ENCODE results near the gene OSBPL5. TPM values are rescaled to one million over a fixed set of nuclear protein-coding genes. Genes with fewer than 3 reads are reported as not detected.

Gene OSBPL5
- total RNA-seq, 1 experiment from 2014 or later: 16.1 TPM

GRCh38 chr11:3135481-3136440 is 29.3 kb downstream of the OSBPL5 start:
- Histone ChIP-seq H2AK5ac (ENCODE audit: insufficient read length, low read length) (no peak overlapping the region), H3K23ac (ENCODE audit: insufficient read length, low read depth, low read length) (no peak overlapping the region), H3K4me1 (ENCODE audit: insufficient read depth, low read length) (no peaks in the 10 kb centered on the region; the same call in 1 of the 2 replicates), H2BK15ac (ENCODE audit: low read depth, low read length) (no peak overlapping the region), H3K56ac (ENCODE audit: insufficient read length, low read depth, low read length) (no peak overlapping the region), H3K79me1 (ENCODE audit: insufficient read depth, low read depth, low read length, poor library complexity, severe bottlenecking) (no peaks in the 10 kb centered on the region), H3K4ac (ENCODE audit: low read depth, low read length) (no peak overlapping the region), H2BK12ac (ENCODE audit: insufficient read length, low read depth, low read length) (no peak overlapping the region), H3K23me2 (ENCODE audit: insufficient read length, low read depth, low read length, poor library complexity, severe bottlenecking) (no peaks in the 10 kb centered on the region), H2AFZ (ENCODE audit: low read length) (no peak overlapping the region), H4K20me1 (ENCODE audit: control insufficient read depth, insufficient read depth, insufficient read length) (no peaks in the 10 kb centered on the region), H3K9ac (ENCODE audit: extremely low read depth, insufficient read length, low read length) (no peak overlapping the region), H2BK5ac (ENCODE audit: insufficient read length, low read length) (no peak overlapping the region), H3K27me3 (ENCODE audit: insufficient read depth, low read length) (no peaks in the 10 kb centered on the region), H3K18ac (ENCODE audit: insufficient read length, low read depth, low read length) (no peak overlapping the region), H4K8ac (replicated peaks; ENCODE audit: insufficient read length, low read depth, low read length) (no peak overlapping the region), H3K27ac (ENCODE audit: insufficient read length, low read depth, low read length) (no peak overlapping the region), H4K5ac (ENCODE audit: insufficient read length, low read depth, low read length) (no peak overlapping the region), H2BK120ac (ENCODE audit: low read depth, low read length, poor library complexity, severe bottlenecking) (no peak overlapping the region), H3K4me2 (ENCODE audit: insufficient read depth, insufficient read length, low read length) (no peak overlapping the region), H3K9me3 (ENCODE audit: control insufficient read depth, low read depth, low read length) (no peaks in the 10 kb centered on the region), H3K14ac (ENCODE audit: insufficient read depth, low read length) (no peak overlapping the region), H3T11ph (ENCODE audit: low read length) (no peak overlapping the region), H4K91ac (ENCODE audit: insufficient read length, low read depth, low read length) (no peak overlapping the region), H3K79me2 (ENCODE audit: insufficient read depth, low read length) (no peaks in the 10 kb centered on the region), H2BK20ac (ENCODE audit: low read depth, low read length, poor library complexity, severe bottlenecking) (no peak overlapping the region)
- Mint-ChIP-seq H3K4me3 (no peak overlapping the region), H3K9me3 (no peaks in the 10 kb centered on the region), H3K36me3 (ENCODE audit: insufficient read depth in 1 of 3, low read depth in 3 of 3) (no peaks in the 10 kb centered on the region; a peak in 1 of 7 replicates), H3K27ac (no peak overlapping the region), H3K27me3 (ENCODE audit: low read depth) (no peaks in the 10 kb centered on the region; the same call in 1 of the 2 replicates), H3K4me1 (peaks cover 10 to 26% of the 10 kb centered on the region in 2 experiments)
- peak; percentile 69 for DNase-seq
- TF ChIP-seq CTCF (conservative IDR thresholded peaks at IDR 0.05): peak; percentile 62
- WGBS (ENCODE audit: extremely low coverage, insufficient read length, low lambda C conversion rate): no CpG with 5 or more reads among the region's 15 CpGs
